ENCODE measurements around the gene SPTAN1.

Gene SPTAN1

DNA sequence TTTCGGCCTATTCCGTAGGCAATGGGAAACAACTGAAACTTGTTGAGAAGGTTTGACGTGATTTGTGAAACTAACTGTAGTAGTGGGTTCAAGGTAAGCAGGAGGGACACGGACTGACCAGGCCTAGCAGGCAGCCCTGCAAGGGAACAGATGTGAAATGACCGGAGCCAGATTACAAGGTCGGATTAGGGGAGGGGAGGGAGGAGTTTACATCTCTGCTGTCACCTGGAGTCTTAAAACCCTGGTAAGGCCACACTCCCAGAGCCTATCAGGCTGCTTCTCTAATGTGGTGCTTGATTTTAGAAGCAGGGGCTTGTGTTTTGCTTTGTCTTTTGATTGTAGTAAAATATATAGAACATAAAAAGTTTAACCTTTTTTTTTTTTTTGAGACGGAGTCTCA lies 3.5 kb upstream of the SPTAN1 start:
- Histone ChIP-seq H4K20me1 (ENCODE audit: insufficient read depth, low read length) (no peaks in the 10 kb centered on the region), H3K27me3 (ENCODE audit: insufficient read depth, low read length) (no peaks in the 10 kb centered on the region), H3F3A (ENCODE audit: insufficient read depth, low read length) (no peaks in the 10 kb centered on the region), H3K9ac (ENCODE audit: low read length) (no peak overlapping the region), H3K9me2 (ENCODE audit: low read depth, low read length) (no peaks in the 10 kb centered on the region), H3K4me1 (ENCODE audit: insufficient read depth, low read length, severe bottlenecking) (peaks cover 17% of the 10 kb centered on the region), H3K4me3 (ENCODE audit: low read depth, low read length, poor library complexity, severe bottlenecking) (no peak overlapping the region), H3K27ac (ENCODE audit: low read depth, low read length, poor library complexity, severe bottlenecking) (no peak overlapping the region), H3K79me2 (ENCODE audit: insufficient read depth, low read length) (0 out of 2 replicates have a peak, but pooled peaks cover 8% of the 10 kb centered on the region), H3K36me3 (ENCODE audit: insufficient read depth, low read length) (no peaks in the 10 kb centered on the region), H3K9me3 (ENCODE audit: low read length) (no peaks in the 10 kb centered on the region), H3K4me2 (ENCODE audit: low read length) (no peak overlapping the region), H2AFZ (ENCODE audit: low read length) (no peak overlapping the region)
- TF ChIP-seq, protein P1, sequence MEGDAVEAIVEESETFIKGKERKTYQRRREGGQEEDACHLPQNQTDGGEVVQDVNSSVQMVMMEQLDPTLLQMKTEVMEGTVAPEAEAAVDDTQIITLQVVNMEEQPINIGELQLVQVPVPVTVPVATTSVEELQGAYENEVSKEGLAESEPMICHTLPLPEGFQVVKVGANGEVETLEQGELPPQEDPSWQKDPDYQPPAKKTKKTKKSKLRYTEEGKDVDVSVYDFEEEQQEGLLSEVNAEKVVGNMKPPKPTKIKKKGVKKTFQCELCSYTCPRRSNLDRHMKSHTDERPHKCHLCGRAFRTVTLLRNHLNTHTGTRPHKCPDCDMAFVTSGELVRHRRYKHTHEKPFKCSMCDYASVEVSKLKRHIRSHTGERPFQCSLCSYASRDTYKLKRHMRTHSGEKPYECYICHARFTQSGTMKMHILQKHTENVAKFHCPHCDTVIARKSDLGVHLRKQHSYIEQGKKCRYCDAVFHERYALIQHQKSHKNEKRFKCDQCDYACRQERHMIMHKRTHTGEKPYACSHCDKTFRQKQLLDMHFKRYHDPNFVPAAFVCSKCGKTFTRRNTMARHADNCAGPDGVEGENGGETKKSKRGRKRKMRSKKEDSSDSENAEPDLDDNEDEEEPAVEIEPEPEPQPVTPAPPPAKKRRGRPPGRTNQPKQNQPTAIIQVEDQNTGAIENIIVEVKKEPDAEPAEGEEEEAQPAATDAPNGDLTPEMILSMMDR (IDR thresholded peaks at IDR 0.05; ENCODE audit: low read length) = no peak
- no peak for TF ChIP-seq EZH2 (IDR thresholded peaks at IDR 0.05; ENCODE audit: borderline replicate concordance, low read length)

DNA sequence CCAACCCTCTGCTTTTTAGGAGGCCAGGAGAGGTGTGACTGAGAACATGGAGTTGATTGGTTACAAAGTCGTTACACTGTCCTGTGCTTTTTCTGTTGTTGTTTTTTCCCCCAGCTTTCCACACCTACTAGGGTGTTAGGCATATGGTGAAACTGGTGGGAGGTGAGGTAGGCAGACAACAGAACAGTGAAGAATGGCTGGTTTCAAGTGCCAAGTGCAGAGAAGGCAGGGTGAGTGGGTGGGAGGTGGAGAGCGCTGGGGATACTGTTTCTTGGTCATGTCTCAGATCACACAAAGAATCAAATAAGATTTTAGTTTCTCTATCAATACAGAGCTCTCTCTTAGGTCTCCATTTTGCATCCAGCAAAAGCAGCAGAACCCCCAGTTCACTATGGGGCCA lies 2.2 kb upstream of the SPTAN1 start:
- Histone ChIP-seq H3K27me3 (ENCODE audit: insufficient read depth, low read length) (no peaks in the 10 kb centered on the region), H2AFZ (ENCODE audit: low read length) (no peak overlapping the region), H3K27ac (ENCODE audit: low read depth, low read length, poor library complexity, severe bottlenecking) (no peak overlapping the region), H3K79me2 (ENCODE audit: insufficient read depth, low read length) (peaks cover 14% of the 10 kb centered on the region; the same call in 1 of the 2 replicates), H3K4me3 (ENCODE audit: low read depth, low read length, poor library complexity, severe bottlenecking) (no peak overlapping the region), H3K9me2 (ENCODE audit: low read depth, low read length) (no peaks in the 10 kb centered on the region), H3K9me3 (ENCODE audit: low read length) (no peaks in the 10 kb centered on the region), H3K4me2 (ENCODE audit: low read length) (no peak overlapping the region), H3K36me3 (ENCODE audit: insufficient read depth, low read length) (no peaks in the 10 kb centered on the region), H4K20me1 (ENCODE audit: insufficient read depth, low read length) (no peaks in the 10 kb centered on the region), H3K9ac (ENCODE audit: low read length) (no peak overlapping the region), H3K4me1 (ENCODE audit: insufficient read depth, low read length, severe bottlenecking) (peaks cover 31% of the 10 kb centered on the region), H3F3A (ENCODE audit: insufficient read depth, low read length) (no peaks in the 10 kb centered on the region)
- TF ChIP-seq EZH2 (IDR thresholded peaks at IDR 0.05; ENCODE audit: borderline replicate concordance, low read length) = no peak
- TF ChIP-seq, protein P1 (IDR thresholded peaks at IDR 0.05; ENCODE audit: low read length) = no peak

DNA sequence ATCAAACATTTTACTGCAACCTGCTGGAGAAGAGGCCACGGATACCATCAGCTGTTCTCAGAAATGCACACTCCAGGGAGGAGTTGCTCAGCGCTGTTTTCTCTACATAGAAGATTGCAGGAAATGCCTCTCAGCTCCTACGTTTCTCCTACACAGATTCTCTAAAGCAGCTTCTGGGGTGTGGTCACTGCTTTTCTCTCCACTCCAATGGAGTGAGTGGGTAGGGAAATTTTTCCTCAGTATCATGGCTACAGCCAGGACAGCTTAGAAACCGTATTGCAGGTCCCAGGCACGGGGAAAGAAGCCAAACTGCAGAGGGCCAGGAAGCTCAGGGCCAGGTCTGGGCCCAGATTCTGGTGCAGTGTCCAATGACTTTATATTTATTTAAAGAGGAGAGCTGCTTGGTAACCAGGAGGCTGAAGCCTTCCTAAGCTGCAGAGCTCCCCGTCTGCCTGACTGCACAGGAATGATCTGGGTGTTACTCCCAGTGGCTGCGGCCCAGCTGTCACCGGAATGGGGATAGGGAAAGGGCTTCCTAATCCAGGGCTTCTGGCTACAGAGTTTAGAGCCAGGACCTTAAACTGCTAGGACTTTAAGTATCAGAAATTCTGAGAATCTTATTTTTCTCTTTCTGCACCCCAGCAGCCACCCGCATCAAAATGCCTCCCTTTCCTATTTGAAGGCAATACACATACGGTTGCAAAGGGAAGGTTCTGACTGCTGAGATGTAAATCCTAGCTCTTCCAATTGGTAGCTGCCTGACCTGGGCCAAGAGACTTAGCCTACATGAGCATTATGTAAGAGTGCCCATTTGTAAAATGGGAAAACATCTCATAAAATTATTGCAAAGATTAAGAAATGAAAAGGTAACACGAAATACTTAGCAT lies 1.4 kb upstream of the SPTAN1 start:
- peak overlapping the region; percentile 85 for H3K4me2 ChIP-seq (ENCODE audit: low read length)
- peaks cover 39% of the 10 kb centered on the region for H3K4me1 ChIP-seq (ENCODE audit: insufficient read depth, low read length, severe bottlenecking)
- H3K27ac ChIP-seq (ENCODE audit: low read depth, low read length, poor library complexity, severe bottlenecking) = no peak overlapping the region
- no peaks in the 10 kb centered on the region for H3K9me3 ChIP-seq (ENCODE audit: low read length)
- no peaks in the 10 kb centered on the region for H3K36me3 ChIP-seq (ENCODE audit: insufficient read depth, low read length)
- no peak overlapping the region for H2AFZ ChIP-seq (ENCODE audit: low read length)
- H3K79me2 ChIP-seq (ENCODE audit: insufficient read depth, low read length) = peaks cover 21% of the 10 kb centered on the region
- H4K20me1 ChIP-seq (ENCODE audit: insufficient read depth, low read length) = no peaks in the 10 kb centered on the region
- peak overlapping the region; percentile 83; the same call in 1 of the 2 replicates for H3K9ac ChIP-seq (ENCODE audit: low read length)
- no peaks in the 10 kb centered on the region for H3K9me2 ChIP-seq (ENCODE audit: low read depth, low read length)
- TF ChIP-seq EZH2 (IDR thresholded peaks at IDR 0.05; ENCODE audit: borderline replicate concordance, low read length) = no peak
- TF ChIP-seq, protein P1 (IDR thresholded peaks at IDR 0.05; ENCODE audit: low read length) = no peak
- H3K27me3 ChIP-seq (ENCODE audit: insufficient read depth, low read length) = no peaks in the 10 kb centered on the region
- peak overlapping the region; percentile 96 for H3K4me3 ChIP-seq (ENCODE audit: low read depth, low read length, poor library complexity, severe bottlenecking)
- H3F3A ChIP-seq (ENCODE audit: insufficient read depth, low read length) = no peaks in the 10 kb centered on the region

Measured in OCI-LY1 (cell line).